DMS53 (cell line): ENCODE measurements around the gene FYN.
"Not testable (repeated sequence)": the region's sequence is repeated elsewhere in the genome, so short reads cannot be mapped to it uniquely, and the experiment has no call there.

ENCODE experiments used
- DNase-seq: peaks from one replicate; lab custom pipeline; 2025; lab: John Stamatoyannopoulos, UW

FYN gene

GRCh38 chr6:111660531-111660930 lies 212.7 kb downstream of the FYN start:
- DNase-seq = no peak

DNA sequence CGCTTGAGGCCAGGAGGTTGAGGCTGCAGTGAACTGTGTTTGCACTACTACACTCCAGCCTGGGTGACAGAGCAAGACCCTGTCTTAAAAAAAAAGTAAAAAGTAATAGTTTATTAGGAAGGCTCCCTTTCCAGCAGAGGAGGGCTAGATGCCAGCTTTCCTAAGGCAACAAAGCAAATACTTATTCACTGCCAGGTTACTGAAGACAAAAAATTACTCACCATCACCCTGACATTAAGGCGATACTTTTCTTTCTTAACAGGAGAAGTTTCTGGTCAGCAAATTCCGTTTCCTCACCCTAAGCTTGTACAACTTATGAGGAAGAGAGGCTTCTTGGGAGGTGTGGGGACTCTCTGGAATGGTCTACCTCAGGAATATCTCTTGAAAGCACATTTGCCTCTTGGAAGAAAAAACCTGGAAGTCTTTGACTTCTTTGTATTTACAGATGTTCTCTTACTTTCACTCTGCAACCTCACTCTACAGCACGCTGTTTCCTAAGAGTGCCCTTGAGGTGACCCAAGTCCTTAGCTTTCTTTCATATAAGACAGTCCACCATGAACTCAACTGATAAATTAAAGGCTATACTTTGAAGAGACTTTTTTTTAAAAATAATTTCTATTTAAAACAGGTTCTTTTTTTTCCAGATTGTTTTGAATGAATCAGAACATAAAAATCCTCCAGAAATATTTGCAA lies 214.6 kb downstream of the FYN start:
- DNase-seq = no peak

DNA sequence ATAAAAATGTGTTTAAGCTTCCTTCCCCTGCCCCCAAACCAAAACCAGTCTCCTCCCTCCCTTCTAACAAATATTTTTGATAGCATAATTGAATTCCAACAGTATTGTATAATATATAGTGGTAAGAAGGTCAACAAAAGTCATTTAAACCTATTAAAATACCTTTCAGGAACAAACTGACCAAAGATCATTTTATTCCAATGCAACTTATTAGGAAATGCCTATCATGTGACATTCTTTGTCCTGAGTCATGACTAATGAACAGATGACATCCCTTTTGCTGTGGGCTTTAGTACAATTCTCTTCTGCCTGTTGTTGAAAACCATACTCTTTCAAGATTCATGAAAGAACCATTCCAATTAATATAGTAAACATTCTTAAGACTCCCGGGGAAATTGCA lies 216.1 kb downstream of the FYN start:
- DNase-seq = peak; percentile 12

GRCh38 chr6:111653979-111654378 lies 219.3 kb downstream of the FYN start:
- peak; percentile 86 for DNase-seq

GRCh38 chr6:111653434-111653833 lies 219.8 kb downstream of the FYN start:
- DNase-seq = peak; percentile 17

DNA sequence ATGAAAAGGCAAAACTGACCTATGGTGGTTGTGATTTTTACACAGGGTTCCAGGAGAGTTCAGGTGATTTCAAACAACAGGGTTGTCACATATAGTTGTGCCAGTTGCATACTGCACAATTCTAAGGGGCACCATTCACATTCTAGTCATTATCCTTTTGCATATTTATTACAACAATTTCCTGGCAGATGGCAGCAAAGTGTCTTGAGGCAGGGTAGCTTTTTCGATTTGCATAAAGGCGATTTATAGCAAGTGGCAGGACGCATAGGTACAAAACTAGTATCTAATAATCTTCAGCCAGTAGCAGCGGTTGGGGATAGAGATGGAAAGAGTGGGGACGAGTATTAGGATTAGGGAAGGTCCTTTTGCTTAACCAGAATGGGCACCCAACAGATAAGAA lies 221.1 kb downstream of the FYN start:
- no peak for DNase-seq

DNA sequence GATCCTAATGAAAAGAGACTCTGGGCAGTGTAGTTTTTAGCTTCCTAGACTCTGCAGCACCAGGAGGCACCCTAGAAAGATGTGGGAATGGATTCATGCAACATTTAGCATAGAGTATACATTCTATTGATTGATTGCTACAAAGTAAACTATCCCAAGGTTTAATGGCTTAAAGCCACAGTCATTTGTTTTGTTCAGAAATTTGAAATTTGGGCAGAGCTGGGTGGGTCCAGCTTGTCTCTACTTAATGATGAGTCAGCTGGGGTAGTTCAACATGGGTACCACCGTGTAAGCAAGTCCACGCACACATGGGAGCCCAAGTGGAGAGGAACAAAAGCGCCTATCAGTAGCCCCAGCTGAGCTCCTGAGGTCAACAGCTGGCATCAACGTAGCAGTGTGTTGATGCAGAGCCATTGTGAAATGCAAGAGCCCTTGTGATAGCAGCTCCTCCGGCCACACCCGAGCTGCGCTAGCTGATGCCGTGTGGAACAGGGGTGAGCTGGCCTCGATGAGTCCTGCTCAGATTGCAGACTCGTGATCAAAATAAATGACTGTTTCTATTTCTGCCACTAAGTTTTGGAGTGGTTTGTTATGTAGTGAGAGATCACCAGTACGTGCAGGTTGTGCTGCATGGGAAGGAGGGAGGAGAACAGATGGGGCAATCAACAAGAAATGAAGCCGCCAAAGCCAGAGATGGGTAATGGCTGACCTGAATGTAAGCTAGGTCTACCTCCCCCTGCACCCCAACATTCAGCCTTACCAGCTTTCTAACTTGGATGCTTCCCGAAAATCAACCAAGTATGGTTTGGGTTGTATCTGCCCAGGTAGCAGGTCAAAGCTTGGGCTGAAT lies 221.8 kb downstream of the FYN start:
- no peak for DNase-seq

DNA sequence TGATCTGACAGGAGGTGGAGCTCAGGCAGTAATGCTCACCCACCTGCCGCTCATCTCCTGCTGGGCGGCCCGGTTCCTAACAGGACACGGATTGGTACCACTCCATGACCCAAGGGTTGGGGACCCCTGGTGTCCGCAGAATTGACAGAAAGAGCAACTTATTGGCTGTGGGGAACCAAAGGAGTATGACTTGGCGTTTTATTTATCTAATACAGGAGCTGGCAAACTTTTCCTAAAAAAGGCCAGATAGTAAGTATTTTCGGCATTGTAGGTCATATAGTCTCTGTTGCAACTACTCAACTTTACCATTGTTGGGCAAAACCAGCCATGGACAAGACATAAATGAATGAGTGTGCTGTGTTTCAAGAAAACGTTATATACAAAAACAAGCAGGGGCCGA lies 223.2 kb downstream of the FYN start:
- DNase-seq = no peak

DNA sequence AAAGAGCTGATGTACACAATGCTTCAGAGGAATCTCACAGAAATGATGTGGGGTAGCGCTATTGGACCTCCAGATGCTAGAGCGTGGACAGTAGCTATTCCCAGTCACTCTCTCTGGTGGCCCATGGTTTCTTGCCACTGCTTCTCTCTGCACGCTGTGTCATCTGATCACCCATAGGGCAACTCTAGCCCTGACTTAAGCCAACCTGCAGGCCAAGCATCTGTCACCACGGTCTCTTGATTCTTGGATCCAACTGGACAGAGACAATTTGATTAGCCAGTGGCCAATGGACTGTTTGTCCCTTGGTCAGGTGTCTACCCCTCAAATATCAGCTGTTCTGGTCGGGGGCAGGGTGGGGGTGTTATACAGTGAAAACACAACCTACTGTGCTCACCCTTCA lies 225.2 kb downstream of the FYN start:
- DNase-seq = no peak

DNA sequence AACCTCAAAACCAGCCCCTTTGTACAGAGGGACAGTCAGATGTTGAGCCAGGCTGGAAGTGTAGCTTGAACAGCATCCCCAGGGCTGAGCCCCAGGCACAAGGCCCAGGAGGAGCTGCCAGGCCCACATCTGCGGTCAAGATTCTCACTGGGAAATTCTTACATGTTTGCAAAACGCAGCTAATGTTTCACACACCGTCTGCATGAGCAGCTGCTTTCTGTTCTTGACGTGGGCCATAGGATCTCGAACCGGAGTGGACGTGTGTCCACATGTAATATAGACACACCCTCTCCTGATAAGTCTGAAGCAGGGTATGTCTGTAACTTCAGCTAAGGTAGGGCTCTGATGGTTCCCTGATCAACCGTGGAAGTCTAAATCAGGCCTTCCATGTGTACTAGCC lies 226.3 kb downstream of the FYN start:
- no peak for DNase-seq

- no peak for DNase-seq
These were observed 227.2 kb downstream of the FYN start for GRCh38 chr6:111646034-111646433.

GRCh38 chr6:111644893-111645430 lies 228.3 kb downstream of the FYN start:
- DNase-seq = no peak

DNA sequence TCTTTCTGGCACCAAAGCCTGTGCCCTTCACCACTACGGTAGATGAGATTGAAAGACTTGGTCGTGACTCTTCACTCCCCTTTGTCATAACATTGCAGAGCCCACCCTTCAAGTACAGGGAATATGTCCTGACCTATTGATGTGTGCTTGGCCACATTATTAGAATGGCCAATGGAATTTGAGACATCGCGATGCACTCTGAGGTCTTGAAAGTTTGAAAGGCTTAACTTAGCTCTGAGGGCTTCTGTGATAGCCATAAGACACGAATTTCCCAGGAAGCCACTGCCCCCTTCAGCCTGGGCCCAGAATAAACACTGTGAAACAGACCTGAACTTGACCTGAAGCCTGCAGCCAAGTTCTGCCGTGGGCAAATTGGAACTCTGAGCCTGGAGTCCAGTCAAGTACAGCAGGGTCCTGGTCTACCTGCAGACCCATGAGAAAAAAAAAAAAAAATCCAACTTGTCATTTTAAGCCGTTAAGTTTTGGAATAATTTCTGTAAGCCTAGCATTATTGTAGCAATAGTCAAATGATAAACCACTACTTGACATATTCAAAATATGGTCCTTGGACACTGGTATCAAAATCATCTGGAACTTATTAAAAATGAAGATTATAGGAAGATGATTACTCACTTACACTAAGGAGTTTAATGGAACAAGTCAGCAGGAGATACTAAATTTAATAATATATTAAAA lies 230.6 kb downstream of the FYN start:
- peak; percentile 68 for DNase-seq

DNA sequence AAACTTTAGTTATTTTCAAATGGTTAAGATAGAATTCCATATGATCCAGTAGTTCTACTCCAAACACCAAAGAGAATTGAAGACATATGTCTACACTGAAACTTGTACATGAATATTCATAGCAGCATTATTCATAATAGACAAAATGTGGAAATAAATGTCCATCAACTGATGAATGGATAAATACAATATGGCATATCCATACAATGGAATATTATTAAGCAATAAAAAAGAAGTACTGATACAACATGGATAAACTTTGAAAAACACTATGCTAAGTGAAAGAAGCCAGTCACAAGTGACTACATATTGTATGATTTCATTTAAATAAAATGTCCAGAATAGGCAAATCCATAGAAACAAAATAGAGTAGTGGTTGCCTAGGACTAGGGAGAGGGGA lies 234.0 kb downstream of the FYN start:
- DNase-seq = no peak

- not testable (repeated sequence) for DNase-seq
These were observed 238.3 kb downstream of the FYN start for GRCh38 chr6:111634981-111635380.

DNA sequence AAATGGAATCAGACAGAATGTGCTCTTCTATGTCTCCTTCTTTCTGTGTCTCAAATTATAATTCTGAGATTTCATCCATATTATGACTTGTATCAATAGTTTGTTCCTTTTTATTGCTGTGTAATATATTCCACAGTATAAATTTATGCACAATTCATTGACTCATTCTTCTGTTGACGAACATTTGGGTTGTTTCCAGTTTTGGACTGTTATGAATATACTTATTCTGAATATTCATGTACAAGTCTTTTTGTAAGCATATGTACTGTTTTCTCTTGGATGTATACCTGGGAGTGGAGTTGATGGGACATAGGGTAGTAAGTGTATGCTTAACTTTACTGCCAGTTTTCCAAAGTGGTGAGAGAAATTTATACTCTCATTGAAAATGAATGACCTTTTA lies 239.4 kb downstream of the FYN start:
- no peak for DNase-seq

DNA sequence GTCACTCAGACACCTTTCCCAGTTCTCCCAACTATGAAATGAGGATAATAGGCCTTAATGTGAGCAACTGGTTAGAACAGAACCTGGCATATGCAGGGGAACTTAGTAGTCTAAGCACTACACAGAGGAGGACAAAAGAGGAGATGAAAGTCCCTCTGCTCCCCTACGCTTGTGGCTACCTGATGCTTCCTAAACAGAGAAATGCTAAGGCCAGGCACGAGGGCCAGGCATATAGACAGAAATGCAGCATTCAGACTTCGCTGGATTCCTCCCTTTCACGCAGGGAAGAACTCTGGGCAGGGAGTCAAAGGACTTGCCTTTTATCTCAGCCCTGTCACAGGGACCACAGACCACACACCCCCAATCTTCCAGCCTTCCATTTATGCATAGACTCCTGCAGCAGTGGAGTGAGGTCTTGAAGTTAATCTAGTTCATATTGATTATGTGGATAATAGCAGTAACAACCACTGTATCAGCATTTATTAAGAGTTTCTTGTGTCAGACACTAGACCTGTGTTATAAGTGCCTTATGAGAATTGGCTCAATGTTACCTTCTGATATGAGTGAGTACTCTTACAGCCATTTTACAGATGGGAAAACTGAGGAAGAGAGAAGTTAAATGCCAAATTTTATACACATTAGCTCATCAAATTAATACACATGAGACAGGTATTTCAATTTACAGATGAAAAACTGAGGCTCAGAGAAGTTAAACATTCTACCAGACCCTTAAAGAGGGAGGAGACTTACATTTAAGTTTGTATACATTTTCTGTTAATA lies 240.6 kb downstream of the FYN start:
- DNase-seq = no peak

GRCh38 chr6:111631903-111632460 lies 241.3 kb downstream of the FYN start:
- no peak for DNase-seq

- no peak for DNase-seq
These were observed 242.2 kb downstream of the FYN start for GRCh38 chr6:111631018-111631417.

- no peak for DNase-seq
These were observed 245.0 kb downstream of the FYN start for GRCh38 chr6:111628142-111628850.

- DNase-seq = no peak
These were observed 246.8 kb downstream of the FYN start for GRCh38 chr6:111626441-111626840.
